ENCODE measurements around the gene COBL. TPM values are rescaled to one million over a fixed set of nuclear protein-coding genes. Genes with fewer than 3 reads are reported as not detected.

COBL gene
- total RNA-seq, 2 experiments from 2014 or later, result not detected

DNA sequence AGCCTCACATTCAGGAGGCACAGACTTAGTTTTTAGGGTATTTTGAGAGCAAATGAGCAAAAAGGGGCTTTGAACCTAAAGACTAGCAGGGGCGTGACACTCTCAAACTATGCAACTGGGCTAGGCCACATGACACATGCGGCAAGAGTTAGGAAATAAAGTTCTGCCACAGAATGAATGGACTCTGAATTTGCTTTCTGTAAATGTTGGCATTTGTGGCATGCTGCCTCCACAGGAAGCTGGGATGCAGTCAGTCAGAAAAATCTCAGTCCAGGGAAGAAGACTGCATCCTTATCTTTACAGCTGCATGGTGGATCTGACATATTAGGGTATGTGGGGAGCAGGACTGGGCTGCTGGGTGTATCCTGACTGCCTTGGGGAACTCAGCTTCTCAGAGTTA, 181.0 kb downstream of the COBL start:
- ChIA-PET POLR2A (no interaction called here), CTCF (no interaction called here)

GRCh38 chr7:51134013-51134441, 182.6 kb downstream of the COBL start:
- ChIA-PET CTCF (no interaction called here), POLR2A (no interaction called here)

DNA sequence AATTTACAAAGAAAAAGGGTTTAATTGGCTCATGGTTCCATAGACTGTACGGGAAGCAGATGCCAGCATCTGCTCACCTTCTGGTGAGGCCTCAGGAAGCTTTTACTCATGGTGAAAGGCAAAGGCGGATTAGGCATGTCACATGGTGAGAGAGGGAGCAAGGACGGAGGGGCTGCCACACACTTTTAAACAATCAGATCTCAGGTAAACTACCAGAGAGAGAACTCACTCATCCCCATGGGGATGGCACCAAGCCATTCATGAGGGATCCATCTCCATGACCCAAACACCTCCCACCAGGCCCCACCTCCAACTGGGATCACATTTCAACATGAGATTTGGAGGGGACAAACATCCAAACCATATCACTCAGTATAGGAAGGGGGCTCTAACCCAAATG, 183.9 kb downstream of the COBL start:
- CTCF ChIA-PET, result interaction anchor here (0.5 kb wide), 1 partner anchor 26 kb away, joined by 3 read pairs; no protein-coding TSS in a partner anchor
- POLR2A ChIA-PET, result no interaction called here

- CTCF ChIA-PET, result no interaction called here
- POLR2A ChIA-PET, result no interaction called here
These were observed 186.8 kb downstream of the COBL start for GRCh38 chr7:51129527-51130472.

DNA sequence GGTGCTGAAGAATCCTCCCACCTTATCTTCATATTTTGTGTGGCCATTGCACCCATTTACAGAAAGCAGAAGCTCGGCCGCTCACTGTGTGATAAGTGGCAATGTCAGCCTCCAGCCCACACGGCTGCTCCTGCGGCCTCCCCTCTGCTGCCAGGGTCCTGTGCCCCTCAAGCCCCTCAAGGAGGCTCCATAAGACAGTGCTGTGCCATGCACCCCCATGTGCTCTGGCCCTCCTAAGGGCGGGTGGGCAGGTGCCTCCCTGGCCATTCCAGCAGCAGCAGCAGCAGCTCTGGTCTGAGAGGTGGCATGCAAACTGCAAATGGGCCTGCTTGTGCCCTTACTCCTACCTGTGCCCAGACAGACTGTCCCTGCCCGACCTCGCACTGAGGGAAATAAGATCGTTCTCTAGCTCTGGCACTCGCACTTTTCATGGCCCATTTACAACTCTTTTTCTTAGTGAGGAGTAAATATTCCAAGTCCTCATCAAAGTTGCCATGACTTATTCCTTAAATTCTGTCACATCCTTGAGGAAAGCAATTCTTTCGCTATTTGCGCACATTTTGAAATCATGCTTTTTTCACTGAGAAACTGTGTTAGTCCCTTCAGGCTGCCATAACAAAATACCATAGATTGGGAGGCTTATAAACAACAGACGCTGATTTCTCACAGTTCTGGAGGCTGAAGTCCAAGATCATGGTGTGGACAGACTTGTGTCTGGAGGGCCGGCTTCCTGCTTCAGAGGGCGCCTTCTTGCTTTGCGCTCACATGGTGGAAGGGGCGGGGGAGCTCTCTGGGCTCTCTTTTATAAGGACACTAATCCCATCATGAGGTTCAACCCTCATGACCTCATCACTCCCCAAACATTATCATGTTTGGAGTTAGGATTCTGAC, 187.8 kb downstream of the COBL start:
- ChIA-PET POLR2A (no interaction called here), CTCF (interaction anchor here (0.6 kb wide), 1 partner anchor 465 kb away, joined by 3 read pairs; no protein-coding TSS in a partner anchor)

- POLR2A ChIA-PET, result no interaction called here
- CTCF ChIA-PET, result no interaction called here
These were observed 189.0 kb downstream of the COBL start for GRCh38 chr7:51127618-51127904.

- CTCF ChIA-PET, result no interaction called here
- POLR2A ChIA-PET, result no interaction called here
These were observed 189.6 kb downstream of the COBL start for GRCh38 chr7:51126813-51127617.

DNA sequence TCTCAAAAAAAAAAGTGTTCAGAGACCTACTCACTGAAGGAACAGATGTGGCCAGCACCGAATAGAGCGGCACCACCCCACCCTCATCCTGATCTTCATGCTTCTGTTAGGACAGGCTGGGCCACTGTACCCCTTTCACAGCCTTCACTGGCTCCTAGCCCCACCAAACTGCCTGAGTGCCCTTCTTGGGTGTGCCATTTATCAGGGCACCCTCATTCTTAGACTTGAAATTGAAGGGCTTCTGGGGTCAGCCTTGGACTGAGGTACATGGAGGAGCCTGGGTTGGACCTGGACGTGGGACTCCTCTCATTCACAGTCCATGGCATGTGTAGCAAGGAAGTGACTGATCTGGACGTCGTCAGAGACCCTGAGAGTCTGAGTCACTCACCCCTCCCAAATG, 190.3 kb downstream of the COBL start:
- POLR2A ChIA-PET, result no interaction called here

GRCh38 chr7:51124321-51124720, 192.3 kb downstream of the COBL start:
- ChIA-PET POLR2A (no interaction called here), CTCF (no interaction called here)

More for the DNA sequence above, 190.3 kb downstream of the COBL start:
- CTCF ChIA-PET, result interaction anchor here (0.8 kb wide), 1 partner anchor 58 kb away, joined by 3 read pairs; no protein-coding TSS in a partner anchor

DNA sequence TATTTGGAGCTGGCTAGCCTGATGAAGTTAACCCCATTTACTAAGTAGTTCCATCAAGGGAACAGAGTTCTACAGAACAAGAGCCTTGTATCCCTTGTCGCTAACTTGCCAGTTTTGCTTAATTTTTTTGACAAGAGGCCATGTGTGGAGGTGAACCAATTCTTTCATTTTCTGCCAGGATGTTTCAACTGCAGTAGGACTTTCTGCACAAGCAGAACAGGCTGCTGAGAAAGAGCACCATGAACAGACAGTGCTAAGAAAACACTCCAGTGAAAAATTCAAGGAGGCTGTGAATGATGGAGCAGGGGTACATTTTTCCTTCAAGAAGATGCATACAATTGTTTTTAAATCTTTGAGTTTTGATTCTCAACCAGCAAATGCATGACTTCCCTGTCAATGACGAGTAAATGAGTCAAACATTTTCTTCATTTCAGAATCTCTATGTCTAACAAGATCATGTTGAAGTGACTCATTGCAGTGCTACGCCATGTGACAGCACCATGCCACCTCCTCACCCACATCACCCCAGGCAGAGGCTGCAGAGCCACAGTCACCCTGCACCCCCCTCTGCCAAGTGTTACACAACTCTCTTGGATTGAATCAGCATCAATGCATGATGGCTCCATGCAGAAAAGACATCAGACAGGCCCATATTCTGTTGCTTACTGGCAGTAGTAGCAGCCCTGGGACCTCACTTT, 193.1 kb downstream of the COBL start:
- ChIA-PET POLR2A (no interaction called here), CTCF (no interaction called here)

DNA sequence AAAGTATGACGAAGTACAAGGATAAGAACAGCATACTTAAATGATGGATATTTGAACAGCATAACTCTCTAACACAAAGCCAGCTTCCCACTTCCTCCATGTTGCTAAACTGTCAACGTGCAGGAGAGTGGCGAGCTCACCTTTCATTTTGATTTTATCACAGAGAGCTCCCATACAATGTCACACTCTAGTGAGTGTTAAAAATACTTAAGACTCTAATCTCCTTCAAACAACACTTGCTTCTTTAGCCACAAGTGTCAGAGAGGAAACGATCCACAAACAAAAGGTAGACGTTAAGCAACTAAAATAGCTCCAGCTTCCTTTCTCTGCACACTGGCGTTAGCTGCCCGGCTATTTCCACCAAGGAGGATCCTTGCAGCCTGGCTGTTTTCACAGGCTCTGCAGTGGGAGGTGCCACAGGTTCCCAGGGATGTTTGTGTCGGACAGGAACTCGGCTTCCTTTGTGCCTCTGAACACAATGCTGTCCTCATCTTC, 194.6 kb downstream of the COBL start:
- ChIA-PET POLR2A (no interaction called here), CTCF (no interaction called here)

- POLR2A ChIA-PET, result no interaction called here
These were observed 195.4 kb downstream of the COBL start for GRCh38 chr7:51121036-51121790.

DNA sequence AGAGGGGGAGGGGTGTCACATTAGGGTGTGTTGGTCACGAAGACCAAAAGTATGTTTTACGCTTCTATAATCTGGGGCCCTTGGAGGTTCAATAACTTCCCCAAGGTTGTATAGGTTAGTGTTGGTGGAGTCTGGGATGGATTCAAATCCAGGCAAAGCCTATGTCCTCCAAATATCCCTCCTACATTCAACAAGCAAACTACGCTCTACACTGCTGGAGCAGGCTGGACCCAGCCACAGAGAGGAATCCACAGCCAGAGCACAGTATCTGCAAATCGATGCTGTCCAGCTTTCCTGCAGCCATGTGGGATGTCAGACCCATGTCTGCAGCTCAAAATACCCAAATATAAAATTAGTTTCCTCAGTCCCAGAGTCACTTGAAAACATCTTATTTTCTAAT, 198.0 kb downstream of the COBL start:
- ChIA-PET POLR2A (no interaction called here), CTCF (no interaction called here)

More at GRCh38 chr7:51121036-51121790, 195.4 kb downstream of the COBL start:
- CTCF ChIA-PET, result no interaction called here

DNA sequence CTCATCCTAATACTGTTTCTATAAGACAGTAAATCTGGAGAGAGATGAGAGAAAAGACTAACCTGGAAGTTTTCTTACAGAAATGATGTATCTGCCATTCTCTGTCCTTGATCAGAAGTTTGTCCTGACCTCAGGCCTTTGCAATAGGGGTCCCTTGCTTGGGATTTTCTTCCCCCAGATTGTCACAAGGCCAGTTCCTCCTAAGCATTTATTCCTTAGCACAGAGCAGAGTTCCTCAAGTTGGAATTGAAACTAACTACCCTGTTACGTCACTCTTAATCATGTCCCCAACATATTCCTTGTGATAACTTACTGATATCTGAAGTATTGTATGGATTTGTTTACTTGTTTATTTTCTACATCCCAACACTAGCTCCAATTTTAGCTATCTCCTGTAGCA, 202.1 kb downstream of the COBL start:
- ChIA-PET POLR2A (no interaction called here), CTCF (no interaction called here)

- ChIA-PET CTCF (no interaction called here), POLR2A (no interaction called here)
These were observed 202.6 kb downstream of the COBL start for GRCh38 chr7:51113962-51114361.

DNA sequence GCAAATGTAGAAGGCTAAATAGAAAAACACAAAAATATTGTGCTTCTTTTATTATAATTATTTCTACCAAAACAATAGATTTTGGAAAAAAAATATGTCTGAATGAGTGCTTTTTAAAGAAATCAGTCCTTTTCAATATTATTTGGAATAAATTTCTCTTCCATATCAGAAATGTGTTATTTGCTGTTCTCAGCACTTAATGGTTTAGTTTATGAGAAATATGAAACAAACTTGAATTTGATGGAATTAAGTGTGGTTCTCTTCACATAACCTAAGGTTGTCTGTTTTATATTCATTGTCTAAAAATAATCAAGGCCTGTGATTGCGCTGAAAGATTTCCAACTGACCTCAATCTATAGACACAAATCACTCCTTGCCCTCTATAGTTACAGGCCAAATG, 203.0 kb downstream of the COBL start:
- ChIA-PET POLR2A (no interaction called here), CTCF (no interaction called here)

DNA sequence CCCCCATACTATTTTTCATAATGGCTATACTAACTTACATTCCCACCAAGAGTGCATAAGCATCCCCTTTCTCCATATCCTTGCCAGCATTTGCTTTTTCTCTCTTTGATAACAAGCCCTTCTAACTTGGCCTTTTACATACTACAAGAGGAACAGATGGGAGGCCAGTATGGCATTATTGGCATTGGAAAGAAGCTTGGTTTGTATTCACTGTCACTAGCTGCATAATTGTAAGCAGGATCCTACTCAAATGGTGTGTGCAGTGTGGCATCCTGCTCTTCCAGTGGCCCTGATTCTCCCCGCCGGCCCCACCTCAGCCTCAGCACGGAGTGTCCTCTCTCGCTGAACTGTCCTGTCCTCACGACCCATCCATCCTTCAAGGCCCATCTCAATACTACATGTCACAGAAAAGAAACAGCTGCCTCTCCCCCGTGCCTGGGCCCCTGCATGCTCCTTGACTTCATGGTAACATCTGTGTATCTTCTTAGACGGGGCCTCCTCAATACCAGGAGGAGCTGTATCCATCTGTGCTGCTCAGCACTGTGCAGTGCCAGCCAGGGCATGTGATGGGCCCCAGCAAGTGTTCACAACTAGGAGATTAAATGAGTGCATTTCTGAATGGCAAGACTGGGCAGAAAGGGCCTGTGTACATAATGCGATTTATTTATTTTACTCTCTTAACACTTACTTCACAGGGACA, 205.2 kb downstream of the COBL start:
- ChIA-PET POLR2A (no interaction called here), CTCF (no interaction called here)

- ChIA-PET POLR2A (no interaction called here), CTCF (no interaction called here)
These were observed 208.5 kb downstream of the COBL start for GRCh38 chr7:51108134-51108533.
